HCT116 (cell line): ENCODE results near the gene UXT. TPM values are rescaled to one million over a fixed set of nuclear protein-coding genes. Genes with fewer than 3 reads are reported as not detected.

Source experiments
- ATAC-seq: fragments of 200-7000 bp; cut with Tn5 transposase; 2 replicates; pipeline ENCODE4 v1.9.1; 2020; ENCODE audit warnings: mild to moderate bottlenecking, moderate library complexity
- BruUV-seq: library from RNA; stranded (reverse); fragments of 400-500 nt; replicated peaks from 2 replicates; lab custom pipeline; 2021; lab: Mats Ljungman, UMichigan
- CTCF ChIA-PET: fragments of 300-600 bp; sonication (Branson Sonifier 250); formaldehyde crosslinking; loops from one replicate; lab custom pipeline; 2021; ENCODE audit warnings: antibody characterized with exemption; lab: Charles Lee
- POLR2A ChIA-PET: fragments of 300-600, 350-600 bp; sonication (Branson Sonifier 250); formaldehyde crosslinking; loops from one replicate; lab custom pipeline; 2021; ENCODE audit warnings: antibody characterized with exemption; lab: Charles Lee
- RAD21 ChIA-PET, 2 experiments: fragments of 300-600 bp; sonication (Branson Sonifier 250); formaldehyde crosslinking; loops; one replicate each; lab custom pipeline; 2023; ENCODE audit warnings: low total read pairs in 2 of 2; ENCODE audit not compliant: uncharacterized antibody in 2 of 2, unreplicated experiment in 2 of 2, low non-redundant PET in 1 of 2; lab: Charles Lee
- DNase-seq: peaks from one replicate; pipeline ENCODE4 v3.0.0-alpha.2; 2010; ENCODE audit warnings: low read depth, low spot score
- H2AFZ ChIP-seq: fragments of 200-600 bp; shearing (Covaris generic), sonication (generic); 2 replicates; pipeline ENCODE4 v1.6.1; 2017; ENCODE audit warnings: low read depth, mixed run types, mixed read lengths, antibody characterized with exemption, low read length; ENCODE audit not compliant: poor library complexity, severe bottlenecking
- H3K27ac ChIP-seq: 2 replicates; pipeline ENCODE4 v1.5.1; 2012; ENCODE audit warnings: low read depth, low read length
- H3K27me3 ChIP-seq: fragments of 200-600 bp; sonication (generic); 2 replicates; pipeline ENCODE4 v1.6.1; 2016; ENCODE audit warnings: mixed run types, low read length, mixed read lengths; ENCODE audit not compliant: insufficient read depth
- H3K36me3 ChIP-seq, 2 experiments: fragments of 200-500 bp in 1 of 2; fragments of 200-600 bp in 1 of 2; sonication (Bioruptor generic) in 1 of 2; sonication (generic) in 1 of 2; 2 replicates each; pipeline versions ENCODE4 v1.5.1 to v1.6.1; 2014 to 2016; ENCODE audit warnings: low read length in 2 of 2, inconsistent platforms in 1 of 2, mixed read lengths in 1 of 2, mixed run types in 1 of 2; ENCODE audit not compliant: insufficient read depth in 2 of 2, control insufficient read depth in 1 of 2
- H3K4me1 ChIP-seq, 2 experiments: fragments of 200-600 bp in 1 of 2; sonication (generic) in 1 of 2; 2 replicates each; pipeline versions ENCODE4 v1.5.1 to v1.6.1; 2012 to 2017; ENCODE audit warnings: low read length in 2 of 2, inconsistent platforms in 1 of 2, mild to moderate bottlenecking in 1 of 2, mixed read lengths in 1 of 2, mixed run types in 1 of 2, moderate library complexity in 1 of 2; ENCODE audit not compliant: insufficient read depth in 2 of 2, control insufficient read depth in 1 of 2
- H3K4me2 ChIP-seq: fragments of 200-600 bp; sonication (generic); 2 replicates; pipeline ENCODE4 v1.6.1; 2017; ENCODE audit warnings: mixed run types, low read length, mixed read lengths
- H3K4me3 ChIP-seq, 2 experiments: fragments of 200-600 bp in 1 of 2; sonication (generic) in 1 of 2; replicated peaks in 1 of 2; 2 replicates each; pipeline ENCODE4 v1.5.1; 2011 to 2016; ENCODE audit warnings: low read length in 2 of 2, control low read depth in 1 of 2, low read depth in 1 of 2, mild to moderate bottlenecking in 1 of 2, mixed read lengths in 1 of 2, mixed run types in 1 of 2
- H3K79me2 ChIP-seq: fragments of 200-600 bp; sonication (generic); 2 replicates; pipeline ENCODE4 v1.6.1; 2017; ENCODE audit warnings: mild to moderate bottlenecking, mixed run types, low read length, moderate library complexity, mixed read lengths; ENCODE audit not compliant: insufficient read depth
- H3K9ac ChIP-seq: fragments of 200-600 bp; sonication (generic); 2 replicates; pipeline ENCODE4 v1.6.1; 2016; ENCODE audit warnings: low read length, mixed read lengths
- H3K9me2 ChIP-seq: fragments of 200-600 bp; sonication (generic), shearing (Covaris generic); 2 replicates; pipeline ENCODE4 v1.6.1; 2017; ENCODE audit warnings: mixed run types, mild to moderate bottlenecking, moderate library complexity; ENCODE audit not compliant: insufficient read depth
- H3K9me3 ChIP-seq, 2 experiments: fragments of 200-500 bp in 1 of 2; fragments of 200-600 bp in 1 of 2; sonication (Bioruptor generic) in 1 of 2; sonication (generic) in 1 of 2; 2 replicates each; pipeline ENCODE4 v1.6.1; 2014 to 2017; ENCODE audit warnings: low read length in 2 of 2, mixed read lengths in 2 of 2, inconsistent platforms in 1 of 2, low read depth in 1 of 2, mild to moderate bottlenecking in 1 of 2, mixed run types in 1 of 2, moderate library complexity in 1 of 2; ENCODE audit not compliant: control insufficient read depth in 1 of 2, insufficient read depth in 1 of 2
- H4K20me1 ChIP-seq: fragments of 200-600 bp; sonication (generic), shearing (Covaris generic); 2 replicates; pipeline ENCODE4 v1.6.1; 2017; ENCODE audit warnings: mixed run types, mild to moderate bottlenecking, moderate library complexity; ENCODE audit not compliant: insufficient read depth
- CEBPB ChIP-seq: IDR thresholded peaks from 2 replicates; pipeline ENCODE4 v1.6.1; 2012; ENCODE audit warnings: low read depth
- CTCF ChIP-seq, 3 experiments: fragments of 200-600 bp in 1 of 3; sonication (generic) in 1 of 3; IDR thresholded peaks in 2 of 3; conservative IDR thresholded peaks in 1 of 3; 2 replicates each; pipeline ENCODE4 v1.5.1; 2012 to 2017; ENCODE audit warnings: low read depth in 2 of 3, low read length in 2 of 3, antibody characterized with exemption in 1 of 3, borderline replicate concordance in 1 of 3, control low read depth in 1 of 3, mild to moderate bottlenecking in 1 of 3, mixed read lengths in 1 of 3, mixed run types in 1 of 3, moderate library complexity in 1 of 3; ENCODE audit not compliant: insufficient read depth in 1 of 3
- EZH2 ChIP-seq: fragments of 200-600 bp; sonication (generic); IDR thresholded peaks from 2 replicates; pipeline ENCODE4 v1.6.1; 2017; ENCODE audit warnings: antibody characterized with exemption, mixed run types
- JUND ChIP-seq: IDR thresholded peaks from 2 replicates; pipeline ENCODE4 v1.6.1; 2012
- POLR2AphosphoS5 ChIP-seq: IDR thresholded peaks from 2 replicates; pipeline ENCODE4 v1.6.1; 2011; ENCODE audit warnings: mild to moderate bottlenecking, low read depth, low read length, moderate library complexity
- RAD21 ChIP-seq: IDR thresholded peaks from 2 replicates; pipeline ENCODE4 v1.6.1; 2012; ENCODE audit warnings: low read depth, mild to moderate bottlenecking
- REST ChIP-seq: IDR thresholded peaks from 2 replicates; pipeline ENCODE4 v1.6.1; 2012; ENCODE audit warnings: low read depth
- SIN3A ChIP-seq: IDR thresholded peaks from 2 replicates; pipeline ENCODE4 v1.6.1; 2012; ENCODE audit warnings: low read depth
- YY1 ChIP-seq: IDR thresholded peaks from 2 replicates; pipeline ENCODE4 v1.6.1; 2011; ENCODE audit warnings: low read length, low read depth, moderate library complexity, mild to moderate bottlenecking; ENCODE audit not compliant: insufficient replicate concordance; ENCODE audit errors: extremely low read depth
- ZNF274 ChIP-seq: fragments of 200-500 bp; sonication (Bioruptor generic); IDR thresholded peaks from 2 replicates; pipeline ENCODE4 v1.6.1; 2014; ENCODE audit warnings: mild to moderate bottlenecking, low read depth, low read length, inconsistent platforms
- intact Hi-C: fragments of 100-400 bp; cut with micrococcal nuclease; formaldehyde crosslinking; loops from 2 replicates; pipeline ENCODE4 v1.10.0; 2022
- total RNA-seq: library from RNA; stranded (reverse); gene quantifications from one replicate; pipeline ENCODE4 v1.2.1, GENCODE V29; 2021; ENCODE audit not compliant: unreplicated experiment
- TF ChIP-seq, protein P1 (sequence below): IDR thresholded peaks from 2 replicates; pipeline ENCODE4 v1.6.1; 2011; ENCODE audit warnings: mild to moderate bottlenecking, low read length, moderate library complexity; ENCODE audit not compliant: insufficient replicate concordance; ENCODE audit errors: extremely low read depth

Gene UXT
- total RNA-seq, 1 experiment from 2014 or later: 106 TPM

- ATAC-seq: no peak
- H2AFZ ChIP-seq: no peak overlapping the region
- no peak overlapping the region for H3K27ac ChIP-seq
- intact Hi-C loops: no loop called here
- no peaks in the 10 kb centered on the region for H3K9me3 ChIP-seq
- DNase-seq: no peak
- no peaks in the 10 kb centered on the region for H3K9me2 ChIP-seq
- no peaks in the 10 kb centered on the region for H3K36me3 ChIP-seq
- no peaks in the 10 kb centered on the region for H3K27me3 ChIP-seq
- POLR2A ChIA-PET: no interaction called here
- no peaks in the 10 kb centered on the region for H3K4me1 ChIP-seq
- no peak overlapping the region for H3K4me3 ChIP-seq
- no peaks in the 10 kb centered on the region for H3K79me2 ChIP-seq
- RAD21 ChIA-PET: no interaction called here
- H3K9ac ChIP-seq: no peak overlapping the region
- TF ChIP-seq CEBPB: no peak
- no peak for TF ChIP-seq ZNF274
- TF ChIP-seq POLR2AphosphoS5: no peak
- TF ChIP-seq, protein P1, sequence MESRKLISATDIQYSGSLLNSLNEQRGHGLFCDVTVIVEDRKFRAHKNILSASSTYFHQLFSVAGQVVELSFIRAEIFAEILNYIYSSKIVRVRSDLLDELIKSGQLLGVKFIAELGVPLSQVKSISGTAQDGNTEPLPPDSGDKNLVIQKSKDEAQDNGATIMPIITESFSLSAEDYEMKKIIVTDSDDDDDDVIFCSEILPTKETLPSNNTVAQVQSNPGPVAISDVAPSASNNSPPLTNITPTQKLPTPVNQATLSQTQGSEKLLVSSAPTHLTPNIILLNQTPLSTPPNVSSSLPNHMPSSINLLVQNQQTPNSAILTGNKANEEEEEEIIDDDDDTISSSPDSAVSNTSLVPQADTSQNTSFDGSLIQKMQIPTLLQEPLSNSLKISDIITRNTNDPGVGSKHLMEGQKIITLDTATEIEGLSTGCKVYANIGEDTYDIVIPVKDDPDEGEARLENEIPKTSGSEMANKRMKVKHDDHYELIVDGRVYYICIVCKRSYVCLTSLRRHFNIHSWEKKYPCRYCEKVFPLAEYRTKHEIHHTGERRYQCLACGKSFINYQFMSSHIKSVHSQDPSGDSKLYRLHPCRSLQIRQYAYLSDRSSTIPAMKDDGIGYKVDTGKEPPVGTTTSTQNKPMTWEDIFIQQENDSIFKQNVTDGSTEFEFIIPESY: no peak
- no peak for TF ChIP-seq EZH2
- TF ChIP-seq YY1: no peak
- H3K4me2 ChIP-seq: no peak overlapping the region
- no peaks in the 10 kb centered on the region for H4K20me1 ChIP-seq
- no TSS peak for BruUV-seq
- CTCF ChIA-PET: no interaction called here
These were observed 38.2 kb upstream of the UXT start for GRCh38 chrX:47697181-47697580.

DNA sequence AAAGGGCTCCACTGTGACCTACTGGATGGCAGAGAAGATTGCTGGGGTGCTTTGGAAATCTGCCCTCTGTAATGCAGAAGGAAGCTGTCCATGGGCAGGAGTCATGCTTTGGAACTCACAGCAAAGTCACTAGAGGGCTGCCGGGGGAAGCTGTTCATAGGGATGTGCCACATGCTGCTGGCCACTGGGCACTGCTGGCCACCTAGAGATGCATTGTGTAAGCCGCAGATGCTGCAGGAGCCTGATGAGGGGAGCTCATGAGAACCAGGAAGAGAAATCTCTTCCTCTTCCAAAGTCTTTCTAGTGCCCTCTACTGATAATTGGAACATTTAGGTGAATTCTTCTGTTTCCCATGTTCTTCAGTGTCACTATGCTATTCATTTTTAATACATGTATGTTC lies 31.2 kb upstream of the UXT start:
- H3K27me3 ChIP-seq: no peaks in the 10 kb centered on the region
- ATAC-seq (peak; percentile 60), DNase-seq (peak; percentile 12)
- H3K27ac ChIP-seq: no peak overlapping the region
- H3K9me3 ChIP-seq: no peaks in the 10 kb centered on the region
- H2AFZ ChIP-seq: no peak overlapping the region
- no peak overlapping the region for H3K4me3 ChIP-seq
- H4K20me1 ChIP-seq: no peaks in the 10 kb centered on the region
- RAD21 ChIA-PET: interaction anchor here in 1 of 2 experiments (0.6 kb wide), 1 partner anchor 119 kb away, joined by 3 read pairs; no protein-coding TSS in a partner anchor
- intact Hi-C loops: no loop called here
- POLR2A ChIA-PET: no interaction called here
- CTCF ChIA-PET: no interaction called here
- H3K4me2 ChIP-seq: no peak overlapping the region
- H3K36me3 ChIP-seq: no peaks in the 10 kb centered on the region
- H3K79me2 ChIP-seq: no peaks in the 10 kb centered on the region
- BruUV-seq: no TSS peak
- no peaks in the 10 kb centered on the region for H3K4me1 ChIP-seq
- TF ChIP-seq RAD21: peak; percentile 32; the same call in 1 of the 2 replicates
- no peak for TF ChIP-seq REST
- no peak for TF ChIP-seq SIN3A
- TF ChIP-seq CTCF (IDR thresholded peaks at IDR 0.05 in 2 of 3, conservative IDR thresholded peaks at IDR 0.05 in 1 of 3; ENCODE audit: borderline replicate concordance in 1 of 3, insufficient read depth in 1 of 3, low read depth in 2 of 3, low read length in 2 of 3): peak in 1 of 3 experiments; percentile 32; a peak in 1 of 6 replicates
- no peak for TF ChIP-seq JUND
- TF ChIP-seq, all 23 proteins: peak for 2
- no peak overlapping the region for H3K9ac ChIP-seq
- H3K9me2 ChIP-seq: no peaks in the 10 kb centered on the region
